ENCODE measurements around the gene NKX1-1.

The NKX1-1 gene

GRCh38 chr4:1451106-1451751 lies 45.0 kb upstream of the NKX1-1 start:
- no peak for TF ChIP-seq FOXP2 (optimal IDR thresholded peaks at IDR 0.05; ENCODE audit: borderline replicate concordance, extremely low read depth, extremely low read length, insufficient read depth)

GRCh38 chr4:1449833-1450741 lies 43.8 kb upstream of the NKX1-1 start:
- TF ChIP-seq SIN3A (IDR thresholded peaks at IDR 0.05; ENCODE audit: borderline replicate concordance, insufficient read depth, low read length): no peak
- TF ChIP-seq REST (IDR thresholded peaks at IDR 0.05; ENCODE audit: insufficient read depth in 1 of 2, low read depth in 2 of 2, low read length in 2 of 2): no peak
- no peak for TF ChIP-seq FOXP2 (optimal IDR thresholded peaks at IDR 0.05; ENCODE audit: borderline replicate concordance, extremely low read depth, extremely low read length, insufficient read depth)
- TF ChIP-seq POLR2AphosphoS5 (IDR thresholded peaks at IDR 0.05; ENCODE audit: low read depth, low read length): no peak

- TF ChIP-seq SIN3A (IDR thresholded peaks at IDR 0.05; ENCODE audit: borderline replicate concordance, insufficient read depth, low read length): no peak
- no peak for TF ChIP-seq FOXP2 (optimal IDR thresholded peaks at IDR 0.05; ENCODE audit: borderline replicate concordance, extremely low read depth, extremely low read length, insufficient read depth)
- no peak for TF ChIP-seq TAF1 (IDR thresholded peaks at IDR 0.05; ENCODE audit: borderline replicate concordance, insufficient read depth, low read length)
- no peak for TF ChIP-seq POLR2AphosphoS5 (IDR thresholded peaks at IDR 0.05; ENCODE audit: low read depth, low read length)
- no peak for TF ChIP-seq REST (IDR thresholded peaks at IDR 0.05; ENCODE audit: insufficient read depth in 1 of 2, low read depth in 2 of 2, low read length in 2 of 2)
Measured at GRCh38 chr4:1449475-1449832, 43.2 kb upstream of the NKX1-1 start.

- TF ChIP-seq FOXP2 (optimal IDR thresholded peaks at IDR 0.05; ENCODE audit: borderline replicate concordance, extremely low read depth, extremely low read length, insufficient read depth) (no peak), POLR2AphosphoS5 (IDR thresholded peaks at IDR 0.05; ENCODE audit: low read depth, low read length) (no peak), TAF1 (IDR thresholded peaks at IDR 0.05; ENCODE audit: borderline replicate concordance, insufficient read depth, low read length) (no peak), REST (IDR thresholded peaks at IDR 0.05; ENCODE audit: insufficient read depth in 1 of 2, low read depth in 2 of 2, low read length in 2 of 2) (no peak), SIN3A (IDR thresholded peaks at IDR 0.05; ENCODE audit: borderline replicate concordance, insufficient read depth, low read length) (no peak)
Measured at GRCh38 chr4:1448589-1449420, 42.6 kb upstream of the NKX1-1 start.
